Epithelial cell of proximal tubule (primary cell): ENCODE measurements around the gene INCA1. TPM values are rescaled to one million over a fixed set of nuclear protein-coding genes. Genes with fewer than 3 reads are reported as not detected.

Source experiments
- DNase-seq: peaks from one replicate; pipeline ENCODE4 v3.0.0-alpha.2; 2011; ENCODE audit warnings: low read depth
- H3K4me3 ChIP-seq: 2 replicates; pipeline ENCODE4 v1.5.1; 2011; ENCODE audit warnings: low read depth, mild to moderate bottlenecking, low read length
- total RNA-seq: library from RNA; depleted of rRNA; stranded (reverse); fragments of >200 nt; gene quantifications from 2 replicates; pipeline ENCODE4 v1.2.3, GENCODE V29; 2015
- TF ChIP-seq, protein P1 (sequence below): conservative IDR thresholded peaks from 2 replicates; pipeline ENCODE4 v1.5.1; 2012; ENCODE audit warnings: low read depth, mild to moderate bottlenecking, low read length

Gene INCA1
- total RNA-seq, 1 donor from 2014 or later, result not detected

- no peak overlapping the region for H3K4me3 ChIP-seq
- TF ChIP-seq, protein P1, sequence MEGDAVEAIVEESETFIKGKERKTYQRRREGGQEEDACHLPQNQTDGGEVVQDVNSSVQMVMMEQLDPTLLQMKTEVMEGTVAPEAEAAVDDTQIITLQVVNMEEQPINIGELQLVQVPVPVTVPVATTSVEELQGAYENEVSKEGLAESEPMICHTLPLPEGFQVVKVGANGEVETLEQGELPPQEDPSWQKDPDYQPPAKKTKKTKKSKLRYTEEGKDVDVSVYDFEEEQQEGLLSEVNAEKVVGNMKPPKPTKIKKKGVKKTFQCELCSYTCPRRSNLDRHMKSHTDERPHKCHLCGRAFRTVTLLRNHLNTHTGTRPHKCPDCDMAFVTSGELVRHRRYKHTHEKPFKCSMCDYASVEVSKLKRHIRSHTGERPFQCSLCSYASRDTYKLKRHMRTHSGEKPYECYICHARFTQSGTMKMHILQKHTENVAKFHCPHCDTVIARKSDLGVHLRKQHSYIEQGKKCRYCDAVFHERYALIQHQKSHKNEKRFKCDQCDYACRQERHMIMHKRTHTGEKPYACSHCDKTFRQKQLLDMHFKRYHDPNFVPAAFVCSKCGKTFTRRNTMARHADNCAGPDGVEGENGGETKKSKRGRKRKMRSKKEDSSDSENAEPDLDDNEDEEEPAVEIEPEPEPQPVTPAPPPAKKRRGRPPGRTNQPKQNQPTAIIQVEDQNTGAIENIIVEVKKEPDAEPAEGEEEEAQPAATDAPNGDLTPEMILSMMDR, result no peak
- DNase-seq, result no peak
Observed at GRCh38 chr17:4971826-4972225, 25.5 kb downstream of the INCA1 start.

GRCh38 chr17:4970273-4970672, 27.0 kb downstream of the INCA1 start:
- TF ChIP-seq, protein P1, result no peak
- DNase-seq, result no peak
- no peak overlapping the region for H3K4me3 ChIP-seq

GRCh38 chr17:4969551-4970173, 27.7 kb downstream of the INCA1 start:
- TF ChIP-seq, protein P1, result no peak
- H3K4me3 ChIP-seq, result peak overlapping the region; percentile 82
- no peak for DNase-seq

DNA sequence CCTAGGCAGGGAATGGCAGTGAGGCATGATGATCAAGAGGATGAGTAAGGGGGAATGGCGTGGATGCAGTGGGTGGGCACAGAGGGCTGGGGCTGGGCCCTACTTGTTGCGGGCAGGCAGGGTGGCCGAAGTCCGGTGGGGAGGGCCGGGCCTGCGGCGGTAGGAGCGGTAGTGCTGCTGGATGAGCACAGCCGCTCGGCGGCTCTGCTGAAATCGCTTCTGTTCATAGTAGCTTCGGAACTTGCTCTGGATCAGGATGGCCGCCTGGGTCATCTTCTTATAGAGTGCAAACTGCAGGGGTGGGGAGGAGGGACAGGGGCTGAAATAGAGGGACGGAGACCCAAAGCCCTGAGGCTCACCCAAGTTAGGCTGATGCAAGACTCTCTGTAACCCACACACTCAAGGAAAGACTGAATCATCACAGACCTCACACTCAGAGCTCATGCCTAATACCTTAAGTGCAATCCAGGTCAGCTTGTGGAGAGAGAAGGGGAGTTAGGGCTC, 28.2 kb downstream of the INCA1 start:
- TF ChIP-seq, protein P1, result no peak
- peak overlapping the region; percentile 82 for H3K4me3 ChIP-seq
- DNase-seq, result peak; percentile 87

GRCh38 chr17:4968486-4969046, 28.8 kb downstream of the INCA1 start:
- peak overlapping the region; percentile 82 for H3K4me3 ChIP-seq
- DNase-seq, result peak; percentile 30
- TF ChIP-seq, protein P1, result no peak

DNA sequence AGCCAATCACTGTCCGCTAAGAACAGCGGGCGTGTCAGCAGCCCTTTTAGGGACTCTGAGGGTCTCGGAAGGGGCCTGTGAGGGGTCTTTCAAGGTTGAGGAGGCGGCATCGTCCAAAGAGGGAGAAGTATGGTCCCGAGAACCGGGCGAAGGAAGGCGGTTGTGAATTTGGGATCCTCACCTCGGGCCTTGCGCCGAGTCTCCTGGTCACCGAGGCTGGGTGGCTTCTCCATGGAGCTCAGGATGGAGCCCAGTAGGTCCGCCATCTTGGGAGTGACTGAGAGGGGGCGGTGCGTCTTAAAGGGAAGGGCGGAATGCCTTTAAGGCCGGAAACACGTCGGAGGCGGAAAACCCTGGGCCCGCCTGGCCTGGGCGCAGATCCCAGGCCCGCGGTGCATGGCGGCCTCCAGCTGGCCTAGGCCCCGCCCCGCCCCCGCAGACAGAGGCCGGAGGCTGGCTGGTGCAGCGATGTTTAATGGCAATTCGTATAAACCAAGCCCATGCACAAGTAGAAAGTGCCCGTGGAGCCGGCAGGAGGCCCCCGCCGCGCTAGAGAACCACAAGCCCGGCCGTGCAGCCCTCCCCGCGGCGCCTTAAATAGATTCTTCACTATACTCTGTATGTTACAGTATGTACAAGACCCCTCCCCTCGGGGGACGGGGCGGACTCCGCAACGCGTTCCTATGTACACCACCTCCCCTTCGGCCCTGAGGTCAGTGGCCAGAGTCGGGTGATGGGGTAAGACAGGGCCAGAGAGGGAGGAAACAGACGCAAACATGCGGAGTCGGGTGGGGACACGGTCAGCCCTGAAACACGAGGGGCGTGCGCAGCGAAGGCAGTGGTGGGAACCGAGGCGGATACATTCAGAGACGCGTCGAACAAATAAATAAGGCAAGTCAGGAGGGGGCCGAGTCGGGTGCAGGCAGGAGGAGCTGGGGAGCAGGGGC, 29.5 kb downstream of the INCA1 start, which contains the start of gene SPAG7:
SPAG7 (minus strand) TSS at position 279 of the 947 bp plus-strand sequence; CDS start at position 266, 13 bp downstream.
- H3K4me3 ChIP-seq, result peak within 1 kb of the TSS; percentile 82
- DNase-seq, result peak; percentile 86

More for the DNA sequence above, 29.5 kb downstream of the INCA1 start, which contains the start of gene SPAG7:
- TF ChIP-seq, protein P1, result no peak
